ENCODE results near the gene ALOX5AP.

Gene ALOX5AP

DNA sequence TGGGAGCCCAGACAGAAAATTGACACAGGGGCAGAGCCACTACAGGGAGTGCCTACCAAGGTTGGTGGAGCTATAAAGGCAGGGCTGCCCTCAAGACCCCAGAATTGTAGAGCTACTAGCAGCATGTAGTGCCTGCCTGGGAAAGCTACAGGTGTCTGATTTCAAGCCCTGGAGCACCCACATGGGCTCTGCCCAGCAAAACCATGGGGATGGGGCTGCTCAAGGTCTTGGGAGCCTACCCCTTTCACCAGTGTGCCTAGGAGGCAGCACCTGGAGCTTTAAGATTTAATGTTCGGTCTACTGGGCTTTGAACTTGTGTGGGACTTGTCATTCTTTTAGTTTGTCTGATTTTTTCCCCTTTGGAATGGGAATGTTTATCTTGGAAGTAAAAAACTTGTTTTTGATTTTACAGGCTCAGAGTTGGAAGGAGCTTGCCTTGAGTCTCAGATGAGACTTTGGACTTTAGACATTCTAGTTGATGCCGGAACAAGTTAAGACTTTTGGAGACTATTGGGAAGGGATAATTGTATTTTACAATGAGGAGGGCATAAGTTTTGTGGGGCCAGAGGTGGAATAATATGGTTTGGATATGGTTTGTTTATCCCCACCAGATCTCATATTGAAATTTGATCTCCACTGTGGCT is 45.1 kb downstream of the ALOX5AP start:
- DNase-seq (ENCODE audit: low spot score): no peak
- TF ChIP-seq, protein P1, sequence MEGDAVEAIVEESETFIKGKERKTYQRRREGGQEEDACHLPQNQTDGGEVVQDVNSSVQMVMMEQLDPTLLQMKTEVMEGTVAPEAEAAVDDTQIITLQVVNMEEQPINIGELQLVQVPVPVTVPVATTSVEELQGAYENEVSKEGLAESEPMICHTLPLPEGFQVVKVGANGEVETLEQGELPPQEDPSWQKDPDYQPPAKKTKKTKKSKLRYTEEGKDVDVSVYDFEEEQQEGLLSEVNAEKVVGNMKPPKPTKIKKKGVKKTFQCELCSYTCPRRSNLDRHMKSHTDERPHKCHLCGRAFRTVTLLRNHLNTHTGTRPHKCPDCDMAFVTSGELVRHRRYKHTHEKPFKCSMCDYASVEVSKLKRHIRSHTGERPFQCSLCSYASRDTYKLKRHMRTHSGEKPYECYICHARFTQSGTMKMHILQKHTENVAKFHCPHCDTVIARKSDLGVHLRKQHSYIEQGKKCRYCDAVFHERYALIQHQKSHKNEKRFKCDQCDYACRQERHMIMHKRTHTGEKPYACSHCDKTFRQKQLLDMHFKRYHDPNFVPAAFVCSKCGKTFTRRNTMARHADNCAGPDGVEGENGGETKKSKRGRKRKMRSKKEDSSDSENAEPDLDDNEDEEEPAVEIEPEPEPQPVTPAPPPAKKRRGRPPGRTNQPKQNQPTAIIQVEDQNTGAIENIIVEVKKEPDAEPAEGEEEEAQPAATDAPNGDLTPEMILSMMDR (IDR thresholded peaks at IDR 0.05; ENCODE audit: borderline replicate concordance, control extremely low read depth, extremely low read depth, insufficient read depth, missing control alignments): no peak
- in situ Hi-C loops (cut with MboI; ENCODE audit: low sequenced_read_pairs, unreplicated experiment): loop anchor here (25.0 kb wide), 1 partner anchor 643 kb away; no protein-coding TSS in a partner anchor

DNA sequence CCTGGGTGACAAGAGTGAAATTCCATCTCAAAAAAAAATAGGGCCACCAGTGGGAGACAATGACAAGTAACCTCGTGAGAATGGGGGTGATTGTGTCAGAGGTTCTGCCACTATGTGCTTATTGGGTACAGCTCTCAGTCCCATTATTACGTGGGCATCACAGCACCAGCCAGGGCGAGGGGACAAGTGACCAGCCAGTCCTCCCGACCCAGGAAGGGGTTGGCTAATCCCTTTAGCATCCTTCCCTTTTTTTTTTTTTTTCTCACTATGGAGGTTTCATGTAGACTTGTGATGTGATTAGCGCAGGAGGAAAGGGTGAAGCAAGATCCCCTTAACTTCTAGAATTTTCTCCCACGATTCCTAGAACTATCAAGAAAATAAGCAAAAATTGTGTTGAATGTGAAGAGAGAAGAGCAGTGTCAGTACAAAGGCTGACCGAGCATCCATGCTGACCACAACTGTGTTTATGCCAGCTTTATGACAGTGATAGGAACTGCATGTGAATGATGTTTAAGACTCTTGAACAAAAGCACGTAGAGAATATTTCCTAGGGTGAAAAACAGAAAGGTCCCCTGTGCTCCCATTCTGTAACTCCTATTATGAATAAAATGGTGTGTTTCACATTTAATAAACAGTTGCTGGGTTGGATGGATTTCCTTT is 50.0 kb downstream of the ALOX5AP start:
- no peak for DNase-seq (ENCODE audit: low spot score)
- in situ Hi-C loops (cut with MboI; ENCODE audit: low sequenced_read_pairs, unreplicated experiment): loop anchor here (25.0 kb wide), 1 partner anchor 648 kb away; no protein-coding TSS in a partner anchor
- TF ChIP-seq, protein P1 (IDR thresholded peaks at IDR 0.05; ENCODE audit: borderline replicate concordance, control extremely low read depth, extremely low read depth, insufficient read depth, missing control alignments): no peak

DNA sequence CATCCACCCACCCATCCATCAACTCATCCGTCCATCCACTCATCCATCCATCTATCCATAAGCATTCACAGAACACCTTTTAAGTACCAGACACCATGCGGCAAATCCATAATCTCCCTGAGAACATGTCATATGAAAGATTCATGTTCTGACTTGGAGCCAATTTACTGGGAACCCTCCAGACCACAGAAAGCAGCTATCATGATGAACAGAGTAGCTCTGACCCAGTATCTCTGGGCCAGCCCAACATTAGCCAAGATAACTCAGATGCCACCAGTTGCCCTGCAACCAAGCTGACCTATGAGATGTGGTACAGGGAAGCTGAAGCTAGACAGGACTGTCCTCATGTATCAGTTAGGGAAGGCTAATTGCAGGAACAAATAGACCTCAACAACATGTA is 51.3 kb downstream of the ALOX5AP start:
- TF ChIP-seq, protein P1 (IDR thresholded peaks at IDR 0.05; ENCODE audit: borderline replicate concordance, control extremely low read depth, extremely low read depth, insufficient read depth, missing control alignments): no peak
- no peak for DNase-seq (ENCODE audit: low spot score)
- in situ Hi-C loops (cut with MboI; ENCODE audit: low sequenced_read_pairs, unreplicated experiment): loop anchor here (25.0 kb wide), 1 partner anchor 649 kb away; no protein-coding TSS in a partner anchor

DNA sequence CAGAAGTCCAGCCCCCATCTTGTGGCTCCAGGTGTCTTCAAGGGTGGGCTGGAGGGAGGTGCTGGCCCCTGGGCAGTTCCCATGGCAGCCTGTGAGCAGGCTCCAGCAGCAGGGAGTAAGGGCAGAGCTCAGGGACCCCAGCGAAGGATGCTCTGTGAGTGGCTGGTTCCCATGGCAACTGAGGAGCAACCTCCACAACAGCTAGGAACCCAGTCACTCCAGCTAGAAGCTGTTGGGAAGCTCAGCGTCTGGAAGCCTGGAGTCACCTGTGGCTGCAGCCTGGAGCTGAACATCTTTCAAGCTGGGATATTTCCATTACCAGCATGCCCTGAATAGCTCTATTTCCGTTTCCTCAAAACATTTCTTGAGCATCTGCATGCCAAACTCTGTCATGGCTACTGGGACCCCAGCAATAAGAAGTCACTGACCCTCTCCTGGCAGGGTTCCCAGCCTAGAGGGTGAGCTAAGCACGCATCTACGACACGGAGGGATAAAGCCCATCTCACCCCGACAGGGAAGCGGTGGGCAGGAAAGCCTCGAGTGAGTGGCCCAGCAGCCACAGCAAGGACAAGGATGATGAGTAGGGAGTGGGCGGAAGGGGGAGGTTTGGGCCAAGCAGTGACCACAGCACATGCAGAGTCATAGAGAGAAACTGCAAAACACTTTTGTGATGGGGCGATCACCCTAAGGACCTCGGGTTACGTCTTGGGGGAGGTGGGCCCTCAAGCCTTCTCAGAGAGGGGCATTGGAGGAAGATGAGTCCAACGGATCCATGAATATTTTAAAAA is 52.6 kb downstream of the ALOX5AP start:
- in situ Hi-C loops (cut with MboI; ENCODE audit: low sequenced_read_pairs, unreplicated experiment): loop anchor here (25.0 kb wide), 1 partner anchor 651 kb away; no protein-coding TSS in a partner anchor
- TF ChIP-seq, protein P1 (IDR thresholded peaks at IDR 0.05; ENCODE audit: borderline replicate concordance, control extremely low read depth, extremely low read depth, insufficient read depth, missing control alignments): no peak
- peak; percentile 53 for DNase-seq (ENCODE audit: low spot score)

DNA sequence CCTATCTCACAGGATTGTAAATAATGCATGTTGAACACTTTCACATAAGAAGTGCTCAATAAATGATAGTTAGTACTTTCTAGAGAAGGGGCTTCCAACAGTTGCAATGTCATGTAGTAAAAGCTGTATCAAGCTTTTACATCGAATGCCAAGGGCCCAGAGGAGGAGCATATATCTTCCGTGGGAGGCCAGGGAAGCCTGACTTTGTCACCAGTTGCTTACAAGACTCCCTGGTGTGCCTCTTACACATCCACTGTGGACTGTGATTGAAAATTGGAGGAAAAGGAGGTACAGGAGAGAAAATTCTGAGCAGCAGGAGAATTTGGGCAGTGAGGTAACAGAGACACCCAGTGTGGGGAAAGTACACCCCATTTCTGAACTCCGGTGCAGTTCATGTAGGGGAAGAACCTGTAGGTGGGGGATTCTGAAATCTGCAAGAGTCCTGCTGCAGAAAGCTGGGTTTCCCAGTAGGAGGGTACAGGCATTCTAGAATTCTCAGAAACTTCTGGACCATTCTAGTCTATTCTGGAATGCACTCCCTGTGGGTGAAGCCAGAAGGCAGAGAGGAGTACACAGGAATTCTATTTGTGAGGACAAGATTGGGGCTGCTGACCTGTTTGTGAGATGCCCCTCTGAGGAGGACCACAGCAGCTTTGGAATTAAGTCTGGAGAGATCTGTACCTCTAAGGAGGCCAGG is 54.0 kb downstream of the ALOX5AP start:
- peak; percentile 68 for DNase-seq (ENCODE audit: low spot score)
- in situ Hi-C loops (cut with MboI; ENCODE audit: low sequenced_read_pairs, unreplicated experiment): loop anchor here (25.0 kb wide), 1 partner anchor 652 kb away; no protein-coding TSS in a partner anchor
- TF ChIP-seq, protein P1 (IDR thresholded peaks at IDR 0.05; ENCODE audit: borderline replicate concordance, control extremely low read depth, extremely low read depth, insufficient read depth, missing control alignments): no peak

DNA sequence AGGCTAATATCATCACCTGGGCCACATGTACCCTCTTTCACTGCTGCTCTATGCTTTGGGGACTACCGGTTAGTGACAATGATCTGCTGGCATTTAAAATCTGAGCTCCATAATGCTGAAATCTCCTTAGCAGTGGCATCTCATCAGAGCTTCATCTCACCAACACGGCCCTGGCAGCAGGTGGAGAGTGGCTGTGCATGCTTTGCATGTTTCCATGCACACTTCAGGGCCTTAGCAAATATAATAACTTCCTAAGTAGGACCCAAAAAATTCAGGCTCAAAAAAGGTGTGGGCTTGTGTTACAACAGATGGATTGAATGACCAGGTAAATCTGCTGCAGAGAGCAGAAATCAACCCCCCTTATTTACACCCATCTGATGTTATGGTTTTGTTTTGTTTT is 55.2 kb downstream of the ALOX5AP start:
- TF ChIP-seq, protein P1 (IDR thresholded peaks at IDR 0.05; ENCODE audit: borderline replicate concordance, control extremely low read depth, extremely low read depth, insufficient read depth, missing control alignments): no peak
- no peak for DNase-seq (ENCODE audit: low spot score)
- in situ Hi-C loops (cut with MboI; ENCODE audit: low sequenced_read_pairs, unreplicated experiment): loop anchor here (10.0 to 25.0 kb wide), 2 partner anchors 106 to 653 kb away; no protein-coding TSS in a partner anchor
